ENCODE data around the gene EPHA1.

EPHA1 gene

DNA sequence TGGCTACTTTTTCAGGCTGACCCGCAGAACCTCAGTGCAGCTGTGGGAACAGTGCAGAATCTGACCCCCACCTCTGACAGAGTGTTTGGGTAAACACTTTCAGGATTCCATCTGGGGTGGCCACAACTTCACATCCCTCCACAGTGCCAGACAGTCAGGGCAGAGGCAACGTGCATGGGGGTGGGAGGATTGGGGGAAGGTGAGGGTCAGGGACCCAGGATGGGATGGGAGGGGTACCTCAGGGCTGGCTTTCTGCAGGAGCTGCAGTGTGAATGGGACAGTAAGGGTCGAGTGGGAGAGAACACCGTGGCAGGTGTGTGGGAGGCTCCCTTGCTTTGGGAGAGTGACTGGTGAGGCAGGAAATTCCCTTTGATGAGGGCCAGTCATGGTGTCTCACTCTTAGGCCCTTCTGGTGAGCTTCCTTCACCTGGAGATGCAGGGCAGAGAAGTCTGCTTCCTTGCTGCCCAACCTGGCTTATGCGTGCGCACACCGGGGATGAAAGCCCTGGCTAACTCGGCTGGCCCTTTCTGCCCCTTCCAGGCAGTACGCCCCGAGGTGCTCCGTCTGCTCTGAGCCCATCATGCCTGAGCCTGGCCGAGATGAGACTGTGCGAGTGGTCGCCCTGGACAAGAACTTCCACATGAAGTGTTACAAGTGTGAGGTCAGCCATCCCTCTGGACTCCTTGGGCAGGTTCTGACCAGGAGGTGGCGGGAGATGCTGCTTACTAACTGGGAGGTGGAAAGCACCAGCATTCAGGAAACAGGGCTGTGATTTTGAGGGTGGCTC lies 19.1 kb downstream of the EPHA1 start:
- DNase-seq (ENCODE audit: low spot score) (no peak), FAIRE-seq (no peak)

DNA sequence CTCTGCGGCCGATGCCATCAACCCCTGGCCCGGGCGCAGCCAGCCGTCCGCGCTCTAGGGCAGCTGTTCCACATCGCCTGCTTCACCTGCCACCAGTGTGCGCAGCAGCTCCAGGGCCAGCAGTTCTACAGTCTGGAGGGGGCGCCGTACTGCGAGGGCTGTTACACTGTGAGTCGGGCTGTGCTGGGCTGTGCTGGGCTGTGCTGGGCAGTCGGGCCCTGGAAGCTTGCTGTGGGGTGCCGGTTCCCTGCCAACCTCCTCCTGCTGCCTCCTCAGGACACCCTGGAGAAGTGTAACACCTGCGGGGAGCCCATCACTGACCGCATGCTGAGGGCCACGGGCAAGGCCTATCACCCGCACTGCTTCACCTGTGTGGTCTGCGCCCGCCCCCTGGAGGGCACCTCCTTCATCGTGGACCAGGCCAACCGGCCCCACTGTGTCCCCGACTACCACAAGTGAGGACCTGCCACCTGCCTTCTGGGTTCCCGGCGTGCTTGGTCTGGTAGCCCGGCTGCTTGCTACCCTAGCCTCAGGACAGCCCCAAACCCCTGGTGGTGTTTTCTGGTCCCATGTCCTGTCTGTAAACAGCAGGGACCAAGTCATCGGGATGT lies 20.1 kb downstream of the EPHA1 start:
- FAIRE-seq (no peak), DNase-seq (ENCODE audit: low spot score) (no peak)

DNA sequence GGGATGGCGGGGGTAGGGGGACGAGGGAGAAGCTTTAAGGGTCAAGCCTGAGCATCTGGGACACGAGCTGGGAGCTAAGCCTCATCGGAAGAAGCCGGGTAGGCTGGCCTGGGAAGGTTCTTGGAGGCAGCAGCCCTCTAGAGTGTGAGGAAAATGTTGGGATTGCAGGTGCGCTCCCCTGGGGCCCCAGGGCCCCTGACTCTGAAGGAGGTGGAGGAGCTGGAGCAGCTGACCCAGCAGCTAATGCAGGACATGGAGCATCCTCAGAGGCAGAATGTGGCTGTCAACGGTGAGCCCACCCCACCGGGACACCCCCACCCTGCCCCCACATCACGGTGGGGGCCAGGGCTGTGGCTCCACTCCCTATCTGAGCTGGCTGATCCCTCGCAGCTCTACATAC lies 20.6 kb downstream of the EPHA1 start:
- DNase-seq (ENCODE audit: low spot score) (no peak), FAIRE-seq (no peak)

DNA sequence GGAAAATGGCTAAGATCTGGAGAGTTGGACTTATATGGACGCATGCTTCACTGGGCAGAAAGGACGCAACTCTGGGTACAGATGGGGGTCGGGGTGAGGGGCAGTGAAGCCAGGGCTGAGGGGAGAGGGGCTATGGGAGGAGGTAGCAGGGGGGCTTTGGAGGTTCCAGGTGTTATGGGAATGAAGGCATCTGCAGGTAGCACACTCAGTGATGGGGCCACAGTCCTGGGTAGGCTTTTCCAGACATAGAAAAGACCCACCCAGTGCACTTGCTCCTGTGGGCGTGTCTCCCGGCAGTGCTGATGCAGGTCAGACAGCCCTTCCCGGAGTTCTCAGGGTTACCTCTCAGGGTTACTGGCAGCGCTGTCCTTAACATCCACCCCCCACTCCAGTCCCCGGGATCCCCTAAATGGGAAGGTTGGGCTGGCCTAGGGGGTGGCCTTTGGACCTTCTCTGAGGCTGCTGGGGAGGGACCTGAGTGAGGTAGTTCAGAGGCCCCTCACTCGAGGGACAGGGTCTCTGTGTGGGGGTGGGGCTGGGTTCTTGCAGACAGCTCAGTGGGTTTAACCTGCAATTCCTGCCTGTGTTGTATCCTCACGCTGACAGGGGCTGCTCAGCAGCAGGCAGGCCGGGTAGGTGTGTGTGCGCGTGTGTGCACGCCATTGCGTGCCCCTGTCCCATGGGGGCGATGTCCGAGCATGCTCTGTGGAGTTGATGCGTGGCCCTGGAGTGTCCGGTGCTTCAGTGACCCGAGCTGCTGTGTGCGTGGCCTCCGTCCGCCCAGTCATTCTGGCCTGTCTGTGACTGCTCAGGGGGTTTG lies 21.3 kb downstream of the EPHA1 start:
- FAIRE-seq = no peak
- no peak for DNase-seq (ENCODE audit: low spot score)

DNA sequence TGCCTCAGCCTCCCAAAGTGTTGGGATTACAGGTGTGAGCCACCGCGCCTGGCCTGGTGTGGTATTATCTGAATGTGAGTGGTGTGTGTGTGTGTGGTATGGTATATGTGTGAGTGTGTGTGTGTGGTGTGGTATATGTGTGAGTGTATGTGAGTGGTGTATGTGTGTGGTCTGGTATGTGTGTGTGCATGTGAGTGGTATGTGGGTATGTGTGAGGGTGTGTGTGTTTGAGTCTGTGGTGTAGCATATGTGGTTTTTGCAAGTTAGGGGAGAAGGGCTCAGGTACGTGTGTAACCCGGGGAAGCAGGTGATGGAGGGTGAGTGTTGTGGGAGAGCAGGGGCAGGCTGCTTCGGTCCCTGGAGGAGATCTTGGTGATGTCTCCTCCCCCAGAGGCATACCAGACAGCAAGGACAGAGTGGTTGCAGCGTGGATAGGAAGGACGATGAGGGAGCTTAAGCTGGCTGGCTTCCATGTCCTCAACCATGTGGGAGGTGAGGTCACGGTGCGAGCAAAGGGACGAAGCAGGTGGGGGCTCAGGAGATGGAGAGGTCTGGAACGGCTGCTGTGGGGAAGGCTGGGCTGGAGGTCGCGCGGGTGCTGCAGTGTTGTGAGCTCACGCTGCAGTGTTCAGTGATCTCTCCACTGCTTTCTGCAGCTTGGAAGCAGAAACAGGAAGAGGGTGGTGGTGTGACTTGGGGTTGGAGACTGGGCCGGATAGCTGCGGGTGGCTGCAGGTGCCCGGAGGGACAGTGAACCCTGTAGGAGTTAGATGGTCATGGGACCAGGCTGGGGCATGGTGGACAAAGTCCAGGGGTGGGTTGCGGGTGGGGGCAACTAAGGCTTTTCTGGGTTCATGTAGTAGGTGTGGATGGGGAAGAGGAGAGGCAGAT lies 22.5 kb downstream of the EPHA1 start:
- DNase-seq (ENCODE audit: low spot score) (no peak), FAIRE-seq (no peak)

DNA sequence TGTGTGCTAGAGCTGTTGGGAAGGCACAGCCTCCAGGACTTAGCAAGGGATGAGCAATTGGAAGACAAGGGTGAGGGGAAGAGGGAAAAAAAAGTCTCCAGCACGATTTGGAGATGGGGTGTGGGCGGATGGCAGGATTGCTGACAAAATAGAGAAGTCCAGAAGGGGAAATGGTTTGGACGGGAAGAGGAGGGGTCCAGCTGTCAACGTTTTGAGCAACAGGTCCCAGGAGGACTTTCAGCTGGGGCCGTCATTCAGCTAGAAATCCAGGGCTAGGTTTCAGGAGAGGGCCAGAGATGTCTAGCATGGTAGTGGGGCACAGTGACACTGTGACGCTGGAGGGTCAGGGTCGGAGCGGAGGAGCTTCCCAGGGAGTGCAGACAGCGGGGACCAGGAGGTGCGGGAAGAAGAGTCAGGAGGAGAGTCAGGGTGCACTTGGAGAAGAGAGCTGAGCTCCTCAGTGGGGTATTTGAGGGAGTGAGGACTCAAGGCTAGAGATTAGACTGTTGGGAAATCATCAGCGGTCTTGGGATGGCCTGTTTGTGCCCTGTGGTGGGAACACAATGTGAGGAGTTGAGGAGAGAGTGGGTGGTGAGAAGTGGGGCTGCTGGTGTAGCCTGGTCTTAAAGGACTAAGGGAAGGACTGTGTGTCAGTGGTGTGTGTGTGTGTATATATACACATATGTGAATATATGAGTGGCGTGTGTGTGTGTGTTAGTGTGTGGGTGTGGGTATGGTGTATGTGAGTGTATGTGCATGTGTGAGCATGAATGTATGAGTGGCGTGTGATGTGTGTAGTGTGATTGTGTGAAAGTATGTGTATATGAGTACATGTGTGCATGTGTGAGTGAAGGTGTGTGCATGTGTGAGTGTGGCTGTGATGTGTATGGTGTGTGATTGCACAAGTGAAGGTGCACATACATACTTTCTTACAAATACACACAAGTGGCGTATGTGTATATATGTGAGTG lies 23.7 kb downstream of the EPHA1 start:
- DNase-seq (ENCODE audit: low spot score) = no peak
- no peak for FAIRE-seq

DNA sequence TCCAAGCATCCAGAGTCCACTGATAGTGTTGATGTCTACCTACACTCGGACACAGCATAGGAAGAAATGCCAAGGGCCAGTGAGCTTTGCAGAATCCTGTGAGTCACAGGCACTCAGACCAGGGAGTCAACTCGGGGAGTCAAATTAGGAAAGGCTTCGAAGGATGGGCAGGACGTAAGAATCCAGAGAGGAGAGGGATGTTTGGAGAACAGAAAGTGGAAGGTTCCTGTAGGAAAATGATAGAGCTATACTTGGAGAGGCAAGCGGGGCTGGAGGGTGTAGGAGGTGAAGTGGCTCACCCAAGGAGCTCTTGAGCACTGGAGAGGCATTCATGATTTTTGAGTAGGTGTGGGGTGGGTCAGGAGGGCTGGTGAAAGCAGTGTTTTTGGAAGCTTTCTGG lies 24.5 kb downstream of the EPHA1 start:
- no peak for FAIRE-seq
- DNase-seq (ENCODE audit: low spot score) = no peak

DNA sequence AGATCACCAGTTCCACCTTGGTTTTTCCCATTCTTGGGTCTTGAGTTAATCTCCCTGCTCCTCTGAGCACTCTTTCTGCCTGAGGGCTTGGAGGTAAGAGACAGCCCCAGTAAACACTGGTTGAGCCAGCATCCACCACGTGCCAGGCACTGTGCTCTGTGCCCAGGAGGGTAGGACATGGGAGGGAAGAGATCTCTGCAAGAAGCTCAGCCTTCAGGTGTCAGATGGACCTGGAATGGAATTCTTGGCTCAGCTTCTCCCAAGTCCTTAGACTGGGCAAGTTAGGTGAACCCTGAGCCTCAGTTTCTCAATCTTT lies 25.1 kb downstream of the EPHA1 start:
- no peak for FAIRE-seq
- DNase-seq (ENCODE audit: low spot score) = no peak

DNA sequence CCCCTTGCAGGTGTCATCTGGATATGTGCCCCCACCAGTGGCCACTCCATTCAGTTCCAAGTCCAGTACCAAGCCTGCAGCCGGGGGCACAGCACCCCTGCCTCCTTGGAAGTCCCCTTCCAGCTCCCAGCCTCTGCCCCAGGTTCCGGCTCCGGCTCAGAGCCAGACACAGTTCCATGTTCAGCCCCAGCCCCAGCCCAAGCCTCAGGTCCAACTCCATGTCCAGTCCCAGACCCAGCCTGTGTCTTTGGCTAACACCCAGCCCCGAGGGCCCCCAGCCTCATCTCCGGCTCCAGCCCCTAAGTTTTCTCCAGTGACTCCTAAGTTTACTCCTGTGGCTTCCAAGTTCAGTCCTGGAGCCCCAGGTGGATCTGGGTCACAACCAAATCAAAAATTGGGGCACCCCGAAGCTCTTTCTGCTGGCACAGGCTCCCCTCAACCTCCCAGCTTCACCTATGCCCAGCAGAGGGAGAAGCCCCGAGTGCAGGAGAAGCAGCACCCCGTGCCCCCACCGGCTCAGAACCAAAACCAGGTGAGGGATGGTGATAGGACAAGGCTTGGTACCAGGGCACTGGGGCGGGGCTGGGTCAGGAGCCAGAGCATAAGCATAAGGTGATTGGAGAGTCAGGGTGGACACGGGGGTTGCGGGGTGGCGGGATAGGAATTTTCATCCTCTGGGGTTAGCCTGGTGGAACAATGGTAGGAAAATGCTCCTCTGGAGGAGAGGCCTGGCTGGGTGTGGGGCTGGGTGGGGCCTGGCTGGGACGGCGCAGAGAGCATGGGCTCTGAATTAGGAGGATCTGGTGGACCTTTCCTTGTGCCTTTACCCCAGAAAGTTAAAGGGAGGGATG lies 25.6 kb downstream of the EPHA1 start:
- FAIRE-seq (no peak), DNase-seq (ENCODE audit: low spot score) (no peak)

DNA sequence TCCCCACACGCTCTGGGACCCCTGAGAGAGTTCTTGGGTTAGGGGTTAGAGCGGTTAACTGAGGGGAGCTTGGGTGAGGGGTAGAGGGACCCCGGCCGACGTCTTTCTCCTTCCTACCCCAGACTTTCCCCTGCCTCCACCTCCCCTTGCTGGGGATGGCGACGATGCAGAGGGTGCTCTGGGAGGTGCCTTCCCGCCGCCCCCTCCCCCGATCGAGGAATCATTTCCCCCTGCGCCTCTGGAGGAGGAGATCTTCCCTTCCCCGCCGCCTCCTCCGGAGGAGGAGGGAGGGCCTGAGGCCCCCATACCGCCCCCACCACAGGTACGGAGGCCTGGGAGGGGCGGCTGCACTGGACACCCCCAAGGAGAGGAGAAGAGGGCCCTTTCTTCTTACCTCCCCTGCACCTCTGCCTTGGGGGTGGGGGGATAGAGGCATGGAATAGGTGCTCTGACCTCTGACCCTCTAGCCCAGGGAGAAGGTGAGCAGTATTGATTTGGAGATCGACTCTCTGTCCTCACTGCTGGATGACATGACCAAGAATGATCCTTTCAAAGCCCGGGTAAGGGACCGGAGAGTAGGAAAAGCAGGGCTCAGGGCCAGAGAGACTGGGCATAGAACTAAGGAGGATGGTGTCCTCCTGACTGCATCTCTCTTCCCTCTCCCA lies 26.4 kb downstream of the EPHA1 start:
- FAIRE-seq = no peak

DNA sequence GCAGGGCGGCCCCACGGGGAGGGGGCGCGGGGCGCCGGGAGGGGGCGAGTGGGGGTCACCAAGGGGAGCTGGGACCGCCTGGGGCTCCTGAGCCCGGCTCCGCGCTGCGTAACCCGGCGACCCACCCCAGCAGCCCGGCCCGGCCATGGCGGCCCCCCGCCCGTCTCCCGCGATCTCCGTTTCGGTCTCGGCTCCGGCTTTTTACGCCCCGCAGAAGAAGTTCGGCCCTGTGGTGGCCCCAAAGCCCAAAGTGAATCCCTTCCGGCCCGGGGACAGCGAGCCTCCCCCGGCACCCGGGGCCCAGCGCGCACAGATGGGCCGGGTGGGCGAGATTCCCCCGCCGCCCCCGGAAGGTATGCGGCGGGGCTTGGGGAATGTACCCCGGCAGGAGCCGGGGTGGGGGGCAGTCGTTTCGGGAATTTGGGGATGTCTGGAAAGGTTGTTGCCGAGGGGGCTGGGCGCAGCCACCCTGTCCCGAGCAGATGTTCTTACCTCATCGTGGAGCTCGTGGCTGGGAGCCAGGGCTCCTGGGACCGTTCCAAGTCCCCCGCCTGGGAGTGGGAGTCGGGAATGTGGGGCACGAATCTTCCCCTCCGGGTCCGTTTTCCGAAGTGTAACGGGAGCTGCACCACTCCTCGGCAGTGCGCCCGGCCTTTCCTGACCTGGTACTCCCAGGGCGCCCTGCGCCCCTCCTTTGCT lies 27.1 kb downstream of the EPHA1 start:
- no peak for FAIRE-seq
- peak; percentile 22 for DNase-seq (ENCODE audit: low spot score)

More for the DNA sequence above, 26.4 kb downstream of the EPHA1 start:
- DNase-seq (ENCODE audit: low spot score) = no peak

DNA sequence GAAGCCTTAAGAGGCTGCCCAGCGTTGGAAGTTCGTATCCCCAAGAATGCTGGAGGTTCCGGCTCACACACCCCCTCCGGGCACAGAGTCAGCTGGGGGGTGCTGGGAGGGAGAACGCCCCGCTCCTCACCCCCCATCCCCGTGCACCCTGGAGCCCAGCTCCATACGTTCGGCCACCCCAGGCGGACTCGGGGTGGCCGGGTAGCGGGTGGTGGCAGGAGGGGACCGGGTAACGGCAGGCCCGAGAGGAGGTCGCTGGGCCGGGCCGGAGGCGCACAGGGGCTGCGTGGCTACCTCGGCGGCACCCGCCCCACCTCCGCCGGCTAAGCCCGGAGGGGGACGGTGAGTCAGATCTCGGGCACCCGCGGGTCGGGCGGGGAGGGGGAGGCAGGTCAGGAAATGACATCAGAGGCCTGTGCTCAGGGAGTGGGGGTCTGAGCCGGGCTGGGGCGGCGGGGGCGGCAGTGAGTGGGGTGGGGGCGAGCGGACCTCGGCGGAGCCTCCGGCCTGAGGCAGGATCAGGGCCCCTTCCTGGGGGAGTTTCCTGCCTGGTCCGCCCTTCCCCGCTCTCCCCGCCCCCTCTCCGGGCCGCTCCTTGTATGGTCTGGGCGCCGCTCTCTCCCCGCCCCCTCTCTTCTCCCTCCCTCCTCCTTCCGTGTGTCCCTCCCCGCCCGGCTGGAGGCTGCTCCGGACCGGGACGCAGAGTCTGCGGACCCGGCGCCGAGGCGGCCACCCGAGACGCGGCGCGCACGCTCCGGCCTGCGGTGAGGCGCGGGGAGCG lies 27.8 kb downstream of the EPHA1 start, which contains the start of gene ZYX:
Gene ZYX (plus strand): TSS at position 700 of the 781 bp plus-strand sequence. CDS start 227 bp downstream, outside the sequence.
- DNase-seq (ENCODE audit: low spot score) = peak; percentile 91
- no peak for FAIRE-seq

DNA sequence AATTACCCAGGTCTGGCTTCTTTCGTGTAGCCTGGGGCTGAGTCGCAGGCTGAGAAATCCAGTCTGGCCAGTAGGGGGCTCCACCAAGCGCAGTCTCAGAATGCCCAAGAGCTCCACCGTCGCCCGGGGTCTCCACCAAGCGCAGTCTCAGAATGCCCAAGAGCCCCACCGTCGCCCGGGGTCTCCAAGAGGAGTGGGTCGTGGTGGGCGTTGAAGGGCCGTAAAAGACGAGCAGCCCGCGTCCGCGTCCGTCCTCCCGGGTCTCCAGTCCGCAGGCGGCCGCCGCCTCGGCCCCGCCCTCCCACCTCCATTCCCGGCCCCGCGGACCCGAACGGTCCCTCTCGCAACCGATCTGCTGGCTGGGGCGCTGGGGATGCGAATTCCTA lies 28.4 kb downstream of the EPHA1 start:
- FAIRE-seq = no peak
- peak; percentile 70 for DNase-seq (ENCODE audit: low spot score)

DNA sequence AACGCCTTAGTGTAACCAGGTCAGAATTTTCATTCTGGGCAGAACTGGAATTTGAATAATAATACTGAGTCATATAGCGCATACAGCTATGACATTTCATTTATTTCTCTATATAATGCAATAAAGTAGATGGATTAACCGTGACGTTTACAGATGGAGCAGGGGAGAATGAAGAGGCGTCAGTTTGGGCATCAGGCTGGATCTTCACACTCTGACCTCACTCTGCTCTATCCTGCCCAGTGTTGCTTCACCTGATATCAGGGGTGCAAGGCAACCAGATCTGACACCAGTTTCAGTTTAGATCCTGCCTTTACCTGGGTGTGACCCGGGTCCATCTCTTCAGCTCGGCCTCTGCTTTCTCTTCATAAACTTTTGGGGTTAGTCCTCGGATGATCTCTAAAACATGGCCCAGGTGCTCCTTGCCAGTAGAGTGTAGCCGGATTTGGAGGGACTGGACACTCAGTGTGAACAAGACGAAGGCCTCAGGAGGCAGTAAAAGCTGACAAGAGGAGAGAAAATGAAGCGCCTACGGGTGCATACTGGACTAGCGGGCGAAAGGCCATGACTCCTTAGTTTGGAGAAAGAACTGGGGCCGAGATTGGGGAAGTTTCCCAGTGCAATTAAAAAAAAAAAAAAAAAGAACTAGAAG lies 28.9 kb downstream of the EPHA1 start:
- FAIRE-seq (no peak), DNase-seq (ENCODE audit: low spot score) (no peak)

DNA sequence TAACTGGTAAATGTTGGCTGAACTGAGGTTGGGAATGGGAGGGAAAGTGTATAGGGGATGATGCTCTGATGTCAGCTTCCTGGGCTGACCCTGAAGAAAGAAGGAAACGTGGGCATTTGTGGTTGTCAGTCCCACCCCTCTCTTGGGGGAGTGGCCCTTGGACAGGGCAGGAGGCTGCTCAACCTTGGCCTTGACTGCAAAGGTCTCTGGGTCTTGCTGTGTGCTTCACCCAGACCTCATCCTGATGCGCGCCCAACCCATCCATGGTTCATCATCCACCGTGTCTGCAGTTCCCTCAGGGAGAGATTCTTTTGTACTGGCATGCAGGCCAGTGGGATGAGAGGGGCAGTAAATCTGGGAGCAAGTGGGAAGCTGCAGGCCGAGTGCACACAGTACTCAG lies 32.3 kb downstream of the EPHA1 start:
- DNase-seq (ENCODE audit: low spot score) (no peak), FAIRE-seq (no peak)

DNA sequence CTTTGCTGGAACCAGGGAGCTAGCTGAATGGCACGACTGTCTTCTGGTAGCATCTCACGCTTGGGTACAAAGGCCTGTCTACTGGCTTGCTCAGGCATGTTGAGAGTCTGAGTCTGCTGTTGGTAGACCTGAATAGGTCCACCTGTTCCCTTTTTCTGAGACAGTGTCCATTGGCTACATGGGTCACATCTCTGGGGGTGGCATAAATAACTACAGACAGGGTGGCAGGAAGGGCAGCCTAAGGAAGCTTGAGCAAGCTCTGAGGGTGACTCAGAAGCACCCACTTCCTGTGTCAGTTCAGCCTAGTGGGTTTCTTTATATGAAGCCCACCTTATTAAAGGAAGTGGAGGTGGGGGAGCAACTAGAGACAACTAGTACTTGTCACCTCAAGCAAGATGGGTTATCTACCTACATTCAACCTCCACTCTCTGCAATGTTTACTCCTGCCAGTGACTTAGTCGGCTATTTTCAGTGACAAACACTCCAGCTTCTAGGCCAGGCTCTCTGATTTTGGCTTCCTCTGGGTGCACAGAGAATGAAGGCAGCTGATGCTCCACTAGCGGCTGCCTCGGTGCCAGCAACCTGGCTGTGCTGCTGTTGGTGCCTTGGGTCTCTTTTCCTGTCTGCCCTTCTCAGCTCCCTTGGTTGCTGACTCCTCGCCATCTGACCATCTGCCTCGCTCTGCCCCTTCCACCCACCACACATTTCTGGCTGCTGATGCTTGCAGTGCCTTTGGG lies 33.2 kb downstream of the EPHA1 start:
- FAIRE-seq (no peak), DNase-seq (ENCODE audit: low spot score) (peak; percentile 23)
